SH-SY5Y (cell line): ENCODE data around the gene FAM83C.

Source experiments
- GATA2 ChIP-seq: IDR thresholded peaks from 2 replicates; pipeline ENCODE4 v1.6.1; 2011; ENCODE audit warnings: mild to moderate bottlenecking, low read depth, low read length
- GATA3 ChIP-seq: IDR thresholded peaks from 2 replicates; pipeline ENCODE4 v1.6.1; 2011; ENCODE audit warnings: low read depth, mild to moderate bottlenecking, low read length, moderate library complexity

Gene FAM83C

DNA sequence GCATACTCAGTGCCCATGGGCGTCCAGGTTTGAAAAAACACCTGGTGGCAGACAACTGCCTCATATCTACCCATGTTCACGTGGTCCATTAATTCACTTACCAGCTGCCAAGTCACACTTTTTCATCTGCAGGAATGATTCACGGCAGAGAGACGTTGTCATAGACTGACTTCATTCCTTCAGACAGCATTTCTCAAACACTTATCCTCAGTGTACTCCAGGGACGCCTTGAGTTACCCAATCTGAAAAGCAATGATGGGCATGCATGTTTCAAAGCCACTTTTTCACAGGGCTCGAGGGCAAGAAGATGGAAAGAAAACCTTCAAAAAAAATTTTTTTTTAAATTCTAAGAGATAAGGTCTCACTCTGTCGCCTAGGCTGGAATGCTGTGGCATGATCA lies 20.3 kb downstream of the FAM83C start:
- no peak for TF ChIP-seq GATA3

GRCh38 chr20:35271073-35271882 lies 20.9 kb downstream of the FAM83C start:
- TF ChIP-seq GATA2 = no peak
- no peak for TF ChIP-seq GATA3

DNA sequence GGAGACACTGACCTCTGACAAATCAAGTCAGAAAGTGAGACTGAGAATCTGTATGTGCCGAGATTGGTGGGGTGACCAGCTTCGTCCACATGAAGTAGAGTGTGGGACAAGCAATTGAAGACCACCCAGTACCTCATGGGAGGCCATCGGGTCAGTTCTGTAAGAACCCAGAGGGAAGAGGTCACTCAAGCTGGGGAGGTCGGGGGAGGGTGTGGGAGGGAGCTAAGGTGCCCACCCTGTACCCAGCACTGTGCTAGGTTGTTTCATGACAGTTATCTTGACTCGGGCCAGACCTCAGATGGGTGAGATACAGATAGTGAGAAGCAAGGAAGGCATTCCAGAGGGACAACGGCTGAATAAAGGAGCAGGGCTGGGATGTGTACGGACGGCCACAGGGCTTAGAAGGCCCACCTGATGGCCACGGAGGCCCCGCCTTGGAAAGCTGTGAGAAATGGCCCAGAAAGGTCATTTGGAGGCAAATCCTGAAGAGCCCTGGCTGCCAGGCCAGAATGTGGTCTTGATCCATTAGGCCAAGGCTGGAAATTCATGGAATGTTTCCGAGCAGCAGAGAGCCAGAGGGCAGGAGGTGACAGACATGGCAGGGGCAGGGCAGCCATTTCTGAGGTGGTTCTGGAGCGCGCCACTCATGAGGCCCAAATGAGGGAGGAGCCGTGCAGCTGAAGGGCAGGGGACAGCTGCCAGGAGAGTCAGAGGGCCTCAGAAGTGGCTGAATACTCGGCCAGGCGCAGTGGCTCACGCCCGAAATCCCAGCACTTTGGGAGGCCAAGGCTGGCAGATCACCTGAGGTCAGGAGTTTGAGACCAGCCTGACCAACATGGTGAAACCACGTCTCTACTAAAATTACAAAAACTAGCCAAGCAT lies 22.0 kb downstream of the FAM83C start:
- TF ChIP-seq GATA2 = no peak
- TF ChIP-seq GATA3 = no peak

- TF ChIP-seq GATA2 (no peak), GATA3 (no peak)
Observed at GRCh38 chr20:35269055-35269781, 23.0 kb downstream of the FAM83C start.

- TF ChIP-seq GATA3 (no peak), GATA2 (no peak)
Observed at GRCh38 chr20:35267092-35267491, 25.1 kb downstream of the FAM83C start.

DNA sequence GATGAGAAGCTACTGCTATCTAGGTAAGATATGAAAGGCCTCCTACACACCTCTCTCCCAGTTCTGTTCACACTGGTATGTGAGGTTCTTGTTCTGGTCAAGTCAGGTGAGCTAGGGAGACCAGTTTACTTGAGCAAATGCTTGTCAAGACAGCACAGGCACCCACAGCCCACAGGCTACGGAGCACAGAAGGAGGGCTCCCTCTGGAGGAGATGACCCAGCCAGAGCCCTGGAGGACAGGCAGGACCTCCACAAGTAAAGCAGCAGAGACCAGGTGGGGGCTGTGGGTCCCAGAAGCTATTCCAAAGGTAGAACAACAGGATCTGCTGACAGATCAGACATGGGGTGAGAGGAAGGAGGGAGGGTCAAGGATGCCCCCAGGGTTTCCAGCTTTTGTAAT lies 27.5 kb downstream of the FAM83C start:
- TF ChIP-seq GATA2 (no peak), GATA3 (no peak)

- TF ChIP-seq GATA2 = no peak
- TF ChIP-seq GATA3 = no peak
Observed at GRCh38 chr20:35263532-35264341, 28.5 kb downstream of the FAM83C start.

DNA sequence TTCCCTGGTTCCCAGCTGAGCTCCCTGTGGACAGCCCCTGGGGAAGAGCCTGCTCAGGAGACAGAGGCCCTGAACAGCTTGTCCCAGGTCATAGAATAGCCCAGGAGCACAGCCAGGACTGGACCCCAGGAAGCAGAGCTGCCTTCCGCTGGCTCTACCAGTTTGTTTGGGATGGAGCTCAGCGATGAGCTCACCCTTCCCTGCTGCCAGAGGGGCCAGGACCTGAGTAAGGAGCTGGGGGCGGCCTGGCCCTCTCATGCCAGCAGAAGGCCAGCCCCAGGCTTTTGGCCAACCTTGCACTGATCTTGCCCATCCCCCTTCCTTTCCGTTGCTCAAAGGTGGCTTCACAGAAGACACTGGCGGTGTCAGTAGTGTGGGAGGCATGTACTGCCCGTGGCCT lies 31.8 kb downstream of the FAM83C start:
- TF ChIP-seq GATA2 = no peak
- TF ChIP-seq GATA3 = no peak

- TF ChIP-seq GATA2 = no peak
- TF ChIP-seq GATA3 = no peak
Observed at GRCh38 chr20:35257175-35257909, 34.9 kb downstream of the FAM83C start.

DNA sequence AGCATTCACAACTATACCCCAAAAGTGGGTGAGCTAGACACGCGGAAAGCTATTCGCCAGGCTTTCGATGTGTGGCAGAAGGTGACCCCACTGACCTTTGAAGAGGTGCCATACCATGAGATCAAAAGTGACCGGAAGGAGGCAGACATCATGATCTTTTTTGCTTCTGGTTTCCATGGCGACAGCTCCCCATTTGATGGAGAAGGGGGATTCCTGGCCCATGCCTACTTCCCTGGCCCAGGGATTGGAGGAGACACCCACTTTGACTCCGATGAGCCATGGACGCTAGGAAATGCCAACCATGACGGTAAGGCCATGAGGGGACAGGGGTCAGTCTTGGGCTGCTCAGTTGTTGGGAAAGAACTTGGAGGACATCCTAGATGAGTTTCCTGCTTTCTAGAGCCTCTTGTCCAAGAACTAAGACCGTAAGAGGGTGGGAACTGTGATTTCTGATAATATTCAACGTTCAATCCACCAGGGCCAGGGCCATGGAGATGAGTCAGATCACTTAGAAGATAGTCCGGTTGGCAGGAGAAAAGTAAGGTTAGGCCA lies 37.7 kb downstream of the FAM83C start:
- TF ChIP-seq GATA3 (no peak), GATA2 (no peak)

DNA sequence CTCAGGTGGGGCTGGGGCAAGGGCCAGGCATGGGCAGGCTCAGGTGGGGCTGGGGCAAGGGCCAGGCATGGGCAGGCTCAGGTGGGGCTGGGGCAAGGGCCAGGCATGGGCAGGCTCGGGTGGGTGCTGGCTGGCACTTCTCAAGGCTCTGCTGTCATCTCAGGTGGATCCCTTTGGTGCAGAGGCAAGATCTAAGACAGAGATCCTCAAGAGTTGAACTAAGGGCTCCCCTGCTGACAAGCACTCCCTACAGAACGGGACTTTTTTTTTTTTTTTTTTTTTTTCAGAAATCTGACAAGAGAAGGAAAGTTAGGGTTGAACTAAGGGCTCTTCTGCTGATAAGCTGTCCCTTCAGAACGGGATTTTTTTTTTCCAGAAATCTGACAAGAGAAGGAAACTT lies 39.2 kb downstream of the FAM83C start:
- TF ChIP-seq GATA3 (no peak), GATA2 (no peak)

GRCh38 chr20:35252037-35252461 lies 40.2 kb downstream of the FAM83C start:
- TF ChIP-seq GATA3 (no peak), GATA2 (no peak)

DNA sequence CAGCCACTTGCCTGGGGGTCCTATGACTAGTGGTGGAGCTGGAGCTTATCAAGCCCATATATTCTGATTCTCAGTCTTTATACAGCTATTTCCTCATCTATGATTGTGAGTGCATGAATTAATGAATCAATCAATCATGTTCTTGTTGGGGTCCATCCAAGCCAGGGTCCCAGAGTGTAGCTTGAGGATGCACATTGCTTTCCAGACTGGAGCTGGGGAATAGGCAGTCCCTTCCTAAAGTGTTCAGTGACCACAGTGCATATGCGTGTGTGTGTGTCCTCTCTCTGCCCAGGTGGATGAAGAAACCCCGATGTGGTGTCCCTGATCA lies 40.6 kb downstream of the FAM83C start:
- no peak for TF ChIP-seq GATA2
- no peak for TF ChIP-seq GATA3
